Glutamatergic neuron (in vitro differentiated cells): ENCODE results near the gene ZNF423. TPM values are rescaled to one million over a fixed set of nuclear protein-coding genes. Genes with fewer than 3 reads are reported as not detected.

Source experiments
- DNase-seq: peaks from one replicate; pipeline ENCODE4 v3.0.0; 2022
- H3K27ac Mint-ChIP-seq: one replicate; pipeline ENCODE4 v1.8.0; 2020; ENCODE audit warnings: mild to moderate bottlenecking, mixed read lengths, inconsistent platforms; ENCODE audit not compliant: unreplicated experiment
- H3K27me3 Mint-ChIP-seq: one replicate; pipeline ENCODE4 v1.8.0; 2020; ENCODE audit warnings: mild to moderate bottlenecking, moderate library complexity, mixed read lengths, inconsistent platforms; ENCODE audit not compliant: unreplicated experiment
- H3K36me3 Mint-ChIP-seq: one replicate; pipeline ENCODE4 v1.8.0; 2020; ENCODE audit warnings: mild to moderate bottlenecking, mixed read lengths, inconsistent platforms; ENCODE audit not compliant: unreplicated experiment
- H3K4me1 Mint-ChIP-seq: one replicate; pipeline ENCODE4 v1.8.0; 2020; ENCODE audit warnings: mild to moderate bottlenecking, low read depth, mixed read lengths, inconsistent platforms; ENCODE audit not compliant: unreplicated experiment
- H3K4me3 Mint-ChIP-seq: one replicate; pipeline ENCODE4 v1.8.0; 2020; ENCODE audit warnings: mild to moderate bottlenecking, mixed read lengths, inconsistent platforms; ENCODE audit not compliant: unreplicated experiment
- H3K9me3 Mint-ChIP-seq: one replicate; pipeline ENCODE4 v1.8.0; 2020; ENCODE audit warnings: mild to moderate bottlenecking, moderate library complexity, mixed read lengths, inconsistent platforms; ENCODE audit not compliant: unreplicated experiment
- CTCF ChIP-seq: fragments of 200-600 bp; sonication (generic); IDR thresholded peaks from one replicate; pipeline ENCODE4 v1.5.0; 2021; ENCODE audit not compliant: partially characterized antibody, unreplicated experiment
- total RNA-seq: library from RNA; stranded (reverse); fragmentation: NEBNext Ultra II Directional; extraction: Animal tissue kit (Norgen Biotek cat#: 25700); gene quantifications from one replicate; pipeline ENCODE4 v1.2.1, GENCODE V29; 2021; ENCODE audit not compliant: unreplicated experiment

ZNF423 gene
- total RNA-seq, 1 donor from 2014 or later, result 149 TPM

GRCh38 chr16:49734331-49734730 lies 121.6 kb downstream of the ZNF423 start:
- no peak for TF ChIP-seq CTCF
- peak; percentile 37 for DNase-seq
- Mint-ChIP-seq H3K36me3 (peaks cover 19% of the 10 kb centered on the region), H3K27me3 (peaks cover 10% of the 10 kb centered on the region), H3K27ac (no peak overlapping the region), H3K4me3 (peak overlapping the region; percentile 15), H3K4me1 (peaks cover 43% of the 10 kb centered on the region), H3K9me3 (peaks cover 26% of the 10 kb centered on the region)

GRCh38 chr16:49733313-49734009 lies 122.5 kb downstream of the ZNF423 start:
- H3K9me3 Mint-ChIP-seq, result peaks cover 24% of the 10 kb centered on the region
- peak overlapping the region; percentile 0 for H3K4me3 Mint-ChIP-seq
- peaks cover 41% of the 10 kb centered on the region for H3K4me1 Mint-ChIP-seq
- no peak for TF ChIP-seq CTCF
- peaks cover 10% of the 10 kb centered on the region for H3K27me3 Mint-ChIP-seq
- no peak overlapping the region for H3K27ac Mint-ChIP-seq
- H3K36me3 Mint-ChIP-seq, result peaks cover 19% of the 10 kb centered on the region
- no peak for DNase-seq

- Mint-ChIP-seq H3K9me3 (peaks cover 24% of the 10 kb centered on the region), H3K4me1 (peaks cover 38% of the 10 kb centered on the region), H3K27me3 (peaks cover 10% of the 10 kb centered on the region), H3K27ac (peak overlapping the region; percentile 82), H3K4me3 (no peak overlapping the region), H3K36me3 (peaks cover 19% of the 10 kb centered on the region)
- TF ChIP-seq CTCF, result no peak
- DNase-seq, result no peak
Measured at GRCh38 chr16:49731911-49732310, 124.0 kb downstream of the ZNF423 start.

DNA sequence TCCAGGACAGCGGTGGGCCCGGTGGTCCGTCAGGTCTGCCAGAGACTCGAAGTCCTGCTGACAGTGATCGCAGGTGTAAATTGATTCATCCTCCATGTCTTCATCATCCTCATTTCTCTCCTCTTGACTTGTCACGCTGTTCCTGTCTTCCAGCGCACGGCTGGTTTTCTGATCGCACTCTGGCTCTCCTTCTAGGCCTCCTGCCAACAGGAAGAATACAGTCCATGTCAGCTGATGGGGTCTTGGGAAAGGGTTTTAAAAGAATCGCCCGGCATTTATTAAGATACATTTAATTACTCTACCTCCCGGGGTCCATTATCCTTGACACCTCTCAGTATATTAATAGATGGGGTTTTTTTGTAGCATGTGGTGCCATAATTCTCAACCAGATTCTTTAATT lies 125.1 kb downstream of the ZNF423 start:
- DNase-seq, result no peak
- TF ChIP-seq CTCF, result no peak
- peak overlapping the region; percentile 75 for H3K27ac Mint-ChIP-seq
- H3K36me3 Mint-ChIP-seq, result peaks cover 19% of the 10 kb centered on the region
- peaks cover 13% of the 10 kb centered on the region for H3K27me3 Mint-ChIP-seq
- peaks cover 42% of the 10 kb centered on the region for H3K4me1 Mint-ChIP-seq
- H3K9me3 Mint-ChIP-seq, result peaks cover 19% of the 10 kb centered on the region
- H3K4me3 Mint-ChIP-seq, result peak overlapping the region; percentile 43

DNA sequence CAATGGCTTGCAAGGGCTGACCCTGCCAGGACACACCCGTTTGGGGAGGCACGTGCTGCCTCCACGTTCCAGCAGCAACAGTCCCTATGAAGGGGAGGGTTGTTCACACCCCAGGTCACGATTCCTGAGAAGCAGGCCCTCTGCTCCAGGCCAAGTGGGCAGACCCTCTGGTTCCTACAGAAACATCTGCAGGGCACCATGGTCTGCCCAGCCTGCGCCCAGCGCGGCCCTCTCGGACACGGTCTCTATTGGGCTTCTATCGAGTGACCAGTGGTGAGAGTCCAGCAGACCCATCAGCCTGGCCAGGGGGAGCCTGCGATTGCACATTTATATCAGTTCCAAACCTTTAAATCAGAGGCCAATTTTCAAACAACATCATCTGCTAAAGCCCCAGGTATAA lies 128.3 kb downstream of the ZNF423 start:
- peaks cover 20% of the 10 kb centered on the region for H3K36me3 Mint-ChIP-seq
- H3K9me3 Mint-ChIP-seq, result peaks cover 16% of the 10 kb centered on the region
- peaks cover 8% of the 10 kb centered on the region for H3K27me3 Mint-ChIP-seq
- H3K4me3 Mint-ChIP-seq, result no peak overlapping the region
- no peak for TF ChIP-seq CTCF
- H3K27ac Mint-ChIP-seq, result peak overlapping the region; percentile 26
- peaks cover 35% of the 10 kb centered on the region for H3K4me1 Mint-ChIP-seq
- DNase-seq, result no peak
